ENCODE measurements around the gene USP4.

USP4 gene

DNA sequence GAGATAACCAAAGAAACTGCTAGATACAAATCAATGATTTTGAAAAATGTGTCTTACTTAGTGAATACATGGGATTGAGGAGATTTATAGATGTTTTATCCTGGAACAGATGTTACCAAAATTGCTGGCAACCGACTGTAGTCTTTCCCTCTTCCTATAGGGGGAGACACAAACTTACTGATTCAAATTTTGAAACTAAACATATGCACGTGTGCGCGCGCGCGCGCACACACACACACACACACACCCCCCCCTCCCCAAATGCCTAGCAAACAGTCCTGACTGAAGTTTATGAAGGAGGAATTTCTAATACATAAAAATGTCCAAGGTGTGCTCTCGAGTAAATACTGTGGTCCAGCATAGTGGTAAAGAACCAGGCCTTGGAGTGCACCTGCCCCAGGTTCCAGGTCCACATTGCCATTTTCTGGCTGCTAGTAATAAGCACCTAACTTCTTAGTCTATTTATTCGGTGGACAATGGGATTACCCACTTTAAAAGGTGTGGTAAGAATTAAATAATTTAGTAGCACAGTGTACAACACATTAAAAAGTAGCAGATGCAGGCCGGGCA, 44.3 kb downstream of the USP4 start:
- DNase-seq (ENCODE audit: low read depth), result peak; percentile 50
- no peak overlapping the region for H3K4me3 ChIP-seq (replicated peaks; ENCODE audit: low read depth, low read length)
- TF ChIP-seq, protein P1, sequence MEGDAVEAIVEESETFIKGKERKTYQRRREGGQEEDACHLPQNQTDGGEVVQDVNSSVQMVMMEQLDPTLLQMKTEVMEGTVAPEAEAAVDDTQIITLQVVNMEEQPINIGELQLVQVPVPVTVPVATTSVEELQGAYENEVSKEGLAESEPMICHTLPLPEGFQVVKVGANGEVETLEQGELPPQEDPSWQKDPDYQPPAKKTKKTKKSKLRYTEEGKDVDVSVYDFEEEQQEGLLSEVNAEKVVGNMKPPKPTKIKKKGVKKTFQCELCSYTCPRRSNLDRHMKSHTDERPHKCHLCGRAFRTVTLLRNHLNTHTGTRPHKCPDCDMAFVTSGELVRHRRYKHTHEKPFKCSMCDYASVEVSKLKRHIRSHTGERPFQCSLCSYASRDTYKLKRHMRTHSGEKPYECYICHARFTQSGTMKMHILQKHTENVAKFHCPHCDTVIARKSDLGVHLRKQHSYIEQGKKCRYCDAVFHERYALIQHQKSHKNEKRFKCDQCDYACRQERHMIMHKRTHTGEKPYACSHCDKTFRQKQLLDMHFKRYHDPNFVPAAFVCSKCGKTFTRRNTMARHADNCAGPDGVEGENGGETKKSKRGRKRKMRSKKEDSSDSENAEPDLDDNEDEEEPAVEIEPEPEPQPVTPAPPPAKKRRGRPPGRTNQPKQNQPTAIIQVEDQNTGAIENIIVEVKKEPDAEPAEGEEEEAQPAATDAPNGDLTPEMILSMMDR (IDR thresholded peaks at IDR 0.05; ENCODE audit: low read length, missing control alignments), result peak; percentile 65

DNA sequence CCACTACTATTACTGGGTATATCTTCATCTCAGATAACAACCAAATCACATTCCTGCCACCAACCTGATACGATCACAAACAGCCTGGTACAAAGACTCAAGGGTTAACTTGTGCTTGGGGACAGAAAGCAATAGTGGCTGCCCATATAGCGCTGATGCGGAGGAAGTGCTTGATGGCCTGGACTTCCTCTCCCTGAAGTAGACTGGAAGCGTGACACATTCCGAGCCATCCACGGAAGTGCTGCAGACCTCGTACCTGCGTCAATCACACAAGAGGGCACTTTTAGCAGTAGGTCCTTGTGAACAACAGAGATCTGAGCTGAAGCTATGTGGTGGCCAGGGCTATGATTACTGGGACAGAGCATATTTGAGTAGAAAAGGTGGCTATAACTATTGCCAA, 45.5 kb downstream of the USP4 start:
- TF ChIP-seq, protein P1 (IDR thresholded peaks at IDR 0.05; ENCODE audit: low read length, missing control alignments), result no peak

DNA sequence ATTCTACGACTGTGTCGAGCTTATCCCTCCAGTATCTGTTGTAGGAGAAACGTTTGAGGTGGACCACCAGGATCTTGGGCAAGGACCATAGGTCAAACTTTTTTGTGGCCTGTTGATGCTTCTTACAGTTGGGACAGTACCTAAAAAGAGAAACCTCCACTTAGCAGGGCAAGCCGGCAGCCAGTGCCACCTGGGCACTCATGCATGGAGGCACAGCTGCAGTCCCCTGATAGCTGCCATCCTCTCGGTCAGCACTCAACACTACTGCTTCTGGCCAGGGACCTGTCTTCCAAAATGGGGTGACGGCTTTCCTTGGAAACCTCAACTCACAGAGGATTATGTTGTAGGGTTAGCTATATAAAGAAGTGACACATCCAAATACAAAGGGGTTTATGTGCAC, 55.9 kb downstream of the USP4 start:
- DNase-seq (ENCODE audit: low read depth), result no peak
- TF ChIP-seq, protein P1 (IDR thresholded peaks at IDR 0.05; ENCODE audit: low read length, missing control alignments), result no peak
- H3K4me3 ChIP-seq (replicated peaks; ENCODE audit: low read depth, low read length), result no peak overlapping the region

More for the DNA sequence above, 45.5 kb downstream of the USP4 start:
- DNase-seq (ENCODE audit: low read depth), result no peak
- no peak overlapping the region for H3K4me3 ChIP-seq (replicated peaks; ENCODE audit: low read depth, low read length)

DNA sequence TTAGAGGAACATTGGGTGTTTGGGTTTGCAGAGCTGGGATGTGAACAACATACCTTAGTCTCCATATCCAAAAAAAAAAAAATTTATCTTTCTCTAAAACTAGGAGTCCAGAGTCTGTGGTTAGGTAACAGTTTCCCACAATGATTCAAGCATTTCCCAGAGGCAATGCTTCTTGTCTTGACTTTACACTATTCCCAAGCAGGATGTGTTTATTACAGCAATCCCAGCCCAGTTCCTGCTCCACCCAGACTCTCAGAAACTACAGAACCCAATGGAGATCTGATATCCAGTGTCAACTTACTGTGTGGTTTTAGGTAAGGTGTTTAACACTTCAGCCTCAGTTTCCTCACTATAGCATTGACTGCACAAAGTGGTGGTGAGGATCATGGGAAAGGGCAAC, 60.5 kb downstream of the USP4 start:
- peak; percentile 58 for DNase-seq (ENCODE audit: low read depth)
- no peak overlapping the region for H3K4me3 ChIP-seq (replicated peaks; ENCODE audit: low read depth, low read length)
- TF ChIP-seq, protein P1 (IDR thresholded peaks at IDR 0.05; ENCODE audit: low read length, missing control alignments), result no peak

DNA sequence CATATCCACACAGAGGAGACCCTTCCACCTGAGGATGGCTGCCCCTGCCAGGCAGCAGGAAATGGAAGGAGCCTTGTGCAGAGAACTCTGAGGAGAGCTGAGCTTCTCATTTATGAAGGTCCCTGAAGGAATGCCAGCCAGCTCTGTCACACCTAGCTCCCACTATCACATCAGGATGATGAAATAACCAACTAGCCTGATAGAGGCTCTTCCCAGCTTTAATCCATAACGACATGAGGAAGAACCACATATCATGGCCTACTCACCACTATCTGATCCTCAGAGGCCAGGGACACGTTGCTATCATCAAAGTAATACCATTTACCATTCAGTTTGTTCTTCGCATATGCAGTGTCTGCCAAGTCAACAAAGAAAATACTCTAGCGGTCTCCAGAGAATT, 61.3 kb downstream of the USP4 start:
- DNase-seq (ENCODE audit: low read depth), result no peak
- TF ChIP-seq, protein P1 (IDR thresholded peaks at IDR 0.05; ENCODE audit: low read length, missing control alignments), result no peak
- no peak overlapping the region for H3K4me3 ChIP-seq (replicated peaks; ENCODE audit: low read depth, low read length)

DNA sequence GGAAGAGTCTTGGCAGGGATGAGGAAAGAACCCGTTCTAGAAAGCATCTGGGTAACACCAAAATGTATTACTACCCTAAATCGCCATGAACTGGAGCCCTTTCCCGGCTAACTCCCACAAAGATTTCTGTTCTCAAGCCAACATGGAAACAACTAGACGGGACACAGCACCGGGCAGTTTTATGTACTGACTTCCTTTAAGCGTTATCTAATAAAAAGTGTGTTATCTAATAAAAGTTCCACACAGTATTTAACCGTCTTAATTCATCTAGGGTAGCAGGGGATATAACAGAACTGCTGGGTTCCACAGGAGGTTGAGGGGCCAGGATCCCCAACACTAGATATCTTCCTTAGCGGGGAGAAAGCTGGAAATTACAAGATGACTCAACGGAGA, 62.5 kb downstream of the USP4 start:
- DNase-seq (ENCODE audit: low read depth), result peak; percentile 45
- TF ChIP-seq, protein P1 (IDR thresholded peaks at IDR 0.05; ENCODE audit: low read length, missing control alignments), result no peak
- H3K4me3 ChIP-seq (replicated peaks; ENCODE audit: low read depth, low read length), result peak overlapping the region; percentile 54

Data from fibroblast of pulmonary artery (primary cell).